GM12878 (cell line): Measurements from ENCODE around the gene EFHD2. TPM values are rescaled to one million over a fixed set of nuclear protein-coding genes. Genes with fewer than 3 reads are reported as not detected.
"Not testable (repeated sequence)": the region's sequence is repeated elsewhere in the genome, so short reads cannot be mapped to it uniquely, and the experiment has no call there.

Experiments used
- ATAC-seq: fragments of 200-7000 bp; cut with Tn5 transposase; 3 replicates; pipeline ENCODE4 v1.9.1; 2020; ENCODE audit warnings: mild to moderate bottlenecking, moderate library complexity
- BruUV-seq: library from RNA; stranded (reverse); fragments of 400-500 nt; replicated peaks from 2 replicates; lab custom pipeline; 2021; lab: Mats Ljungman, UMichigan
- CTCF ChIA-PET: fragments of 300-600 bp; sonication (Branson Sonifier 250); formaldehyde crosslinking; extraction: SDS; loops from one replicate; lab custom pipeline; 2021; ENCODE audit warnings: inconsistent platforms; lab: Yijun Ruan, JAX
- POLR2A ChIA-PET: fragments of 350-600 bp; formaldehyde crosslinking; extraction: SDS; loops from one replicate; lab custom pipeline; 2021; ENCODE audit warnings: inconsistent platforms; lab: Charles Lee
- RAD21 ChIA-PET: fragments of 300-600 bp; sonication (Branson Sonifier 250); formaldehyde crosslinking; loops from one replicate; lab custom pipeline; 2023; ENCODE audit warnings: antibody characterized with exemption; ENCODE audit not compliant: unreplicated experiment; lab: Charles Lee
- SMC1A ChIA-PET: fragments of 300-600 bp; sonication (Branson Sonifier 250); formaldehyde crosslinking; loops from one replicate; lab custom pipeline; 2023; ENCODE audit not compliant: unreplicated experiment, uncharacterized antibody; lab: Charles Lee
- DNase-seq: peaks from one replicate; pipeline ENCODE4 v3.0.0-alpha.2; 2011; ENCODE audit warnings: low read depth, low spot score
- FAIRE-seq: peaks from 3 replicates; lab custom pipeline; 2011; peaks lifted over from hg19 to GRCh38; lab: Jason Lieb, UNC
- H2AFZ ChIP-seq: 2 replicates; pipeline ENCODE4 v1.6.0; 2011; ENCODE audit warnings: low read depth, low read length, control low read depth; ENCODE audit not compliant: control insufficient read depth
- H3K27ac ChIP-seq: 2 replicates; pipeline ENCODE4 v1.5.1; 2011; ENCODE audit warnings: control low read depth; ENCODE audit not compliant: control insufficient read depth, insufficient read depth
- H3K27me3 ChIP-seq, 2 experiments: replicated peaks in 1 of 2; 2 replicates each; pipeline versions ENCODE4 v1.6.0 to v1.6.1; 2011; ENCODE audit warnings: low read length in 1 of 2; ENCODE audit not compliant: control insufficient read depth in 2 of 2, insufficient read depth in 2 of 2
- H3K36me3 ChIP-seq, 2 experiments: 2 replicates each; pipeline ENCODE4 v1.5.1; 2011; ENCODE audit warnings: low read length in 1 of 2; ENCODE audit not compliant: control insufficient read depth in 2 of 2, insufficient read depth in 2 of 2
- H3K4me1 ChIP-seq: 2 replicates; pipeline ENCODE4 v1.6.1; 2011; ENCODE audit warnings: mild to moderate bottlenecking, low read length, moderate library complexity, mixed read lengths; ENCODE audit not compliant: control insufficient read depth, insufficient read depth
- H3K4me2 ChIP-seq: 2 replicates; pipeline ENCODE4 v1.6.0; 2011; ENCODE audit warnings: control low read depth; ENCODE audit not compliant: control insufficient read depth, insufficient read depth
- H3K4me3 ChIP-seq: fragments of 200-600 bp; sonication (generic); 2 replicates; pipeline ENCODE4 v1.5.1; 2016
- H3K79me2 ChIP-seq: 2 replicates; pipeline ENCODE4 v1.6.0; 2011; ENCODE audit warnings: low read length; ENCODE audit not compliant: control insufficient read depth, insufficient read depth
- H3K9ac ChIP-seq: 2 replicates; pipeline ENCODE4 v1.8.0; 2011; ENCODE audit warnings: low read length, control low read depth, mixed read lengths; ENCODE audit not compliant: control insufficient read depth, insufficient read depth
- H3K9me3 ChIP-seq: replicated peaks from 3 replicates; pipeline ENCODE4 v1.5.1; 2011; ENCODE audit warnings: mild to moderate bottlenecking, low read length; ENCODE audit not compliant: control insufficient read depth, insufficient read depth
- H4K20me1 ChIP-seq: 2 replicates; pipeline ENCODE4 v1.6.0; 2011; ENCODE audit not compliant: control insufficient read depth, insufficient read depth
- NR2C1 ChIP-seq: fragments of 450-650 bp; IDR thresholded peaks from 2 replicates; pipeline ENCODE4 v1.6.1; 2017; ENCODE audit warnings: antibody characterized with exemption, mild to moderate bottlenecking, moderate library complexity
- WGBS: methylation state at CpG from one replicate; pipeline ENCODE4 v1.1.6; 2016; ENCODE audit warnings: low lambda C conversion rate; ENCODE audit not compliant: insufficient replicate concordance, insufficient coverage; ENCODE audit errors: missing lambda C conversion rate; 5-methylcytosine and 5-hydroxymethylcytosine counted together
- in situ Hi-C: fragments of 300-500 bp; cut with MboI; formaldehyde crosslinking; loops from 9 replicates; pipeline ENCODE4 v1.14.3; 2018; ENCODE audit warnings: mixed read lengths
- intact Hi-C: fragments of 100-400 bp; cut with micrococcal nuclease; formaldehyde crosslinking; loops from one replicate; pipeline ENCODE4 v1.14.2; 2022; ENCODE audit not compliant: unreplicated experiment
- polyA plus RNA-seq, 11 experiments: library from polyadenylated mRNA; depleted of rRNA in 4 of 11; unstranded in 6 of 11; stranded (reverse) in 5 of 11; fragments of >200 nt; fragmentation: Nextera tagmentation in 4 of 11; fragmentation: Illumina TruSeq in 1 of 11; extraction: Ambion mirVana in 4 of 11; extraction: Trizol in 1 of 11; gene quantifications; 1 replicate in 1 of 11; 2 replicates in 10 of 11; pipeline versions ENCODE4 v1.2.1 to v1.2.3, GENCODE V29; 2011 to 2016; ENCODE audit warnings: inconsistent platforms in 2 of 11, missing spikeins in 2 of 11, low read depth in 1 of 11
- total RNA-seq, 4 experiments: library from RNA; depleted of rRNA in 3 of 4; stranded (reverse); fragments of >200 nt in 3 of 4; fragmentation: Illumina TruSeq in 1 of 4; extraction: Trizol in 1 of 4; gene quantifications; 2 replicates each; pipeline versions ENCODE4 v1.2.1 to v1.2.3, GENCODE V29; 2013 to 2021
- TF ChIP-seq, protein P1 (sequence below): IDR thresholded peaks from 2 replicates; pipeline ENCODE4 v1.6.1; 2011; ENCODE audit warnings: mild to moderate bottlenecking, low read depth, low read length, moderate library complexity; ENCODE audit not compliant: insufficient replicate concordance

The EFHD2 gene
- total and polyA plus RNA-seq, 10 of the 15 experiments (the other 5 are each of a cell fraction or from before 2014, with no cell fraction given), result 4.0 to 114 (median 66.1) TPM

DNA sequence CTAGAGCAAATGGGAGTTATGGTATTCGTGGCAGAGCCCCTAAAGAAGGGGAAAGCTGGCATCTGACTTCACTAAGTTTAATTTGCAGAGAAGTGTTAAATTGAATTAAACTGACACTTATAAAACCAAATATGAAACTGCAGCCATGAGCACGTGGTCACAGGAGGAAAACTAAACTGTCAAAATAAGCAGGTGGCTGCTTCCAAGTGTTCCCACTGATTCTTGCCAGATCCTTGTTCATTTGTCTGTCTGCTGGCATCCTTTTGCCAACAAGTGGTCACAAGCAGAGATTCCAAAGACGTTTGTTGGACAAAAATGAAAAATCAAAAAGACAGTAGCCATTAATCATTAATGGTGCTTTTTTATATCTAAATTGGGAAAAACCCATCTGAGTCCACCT is 59.7 kb downstream of the EFHD2 start:
- H3K79me2 ChIP-seq, result no peaks in the 10 kb centered on the region
- FAIRE-seq (no peak), ATAC-seq (no peak), DNase-seq (no peak)
- no peak overlapping the region for H3K4me3 ChIP-seq
- no peaks in the 10 kb centered on the region for H3K4me1 ChIP-seq
- TF ChIP-seq NR2C1, result no peak
- TF ChIP-seq, protein P1, sequence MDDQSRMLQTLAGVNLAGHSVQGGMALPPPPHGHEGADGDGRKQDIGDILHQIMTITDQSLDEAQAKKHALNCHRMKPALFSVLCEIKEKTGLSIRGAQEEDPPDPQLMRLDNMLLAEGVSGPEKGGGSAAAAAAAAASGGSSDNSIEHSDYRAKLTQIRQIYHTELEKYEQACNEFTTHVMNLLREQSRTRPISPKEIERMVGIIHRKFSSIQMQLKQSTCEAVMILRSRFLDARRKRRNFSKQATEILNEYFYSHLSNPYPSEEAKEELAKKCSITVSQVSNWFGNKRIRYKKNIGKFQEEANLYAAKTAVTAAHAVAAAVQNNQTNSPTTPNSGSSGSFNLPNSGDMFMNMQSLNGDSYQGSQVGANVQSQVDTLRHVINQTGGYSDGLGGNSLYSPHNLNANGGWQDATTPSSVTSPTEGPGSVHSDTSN, result no peak
- no peaks in the 10 kb centered on the region for H3K36me3 ChIP-seq
- BruUV-seq, result no TSS peak
- no peaks in the 10 kb centered on the region for H3K9me3 ChIP-seq
- ChIA-PET SMC1A (no interaction called here), RAD21 (no interaction called here), POLR2A (no interaction called here), CTCF (no interaction called here)
- H3K9ac ChIP-seq, result no peak overlapping the region
- 4% methylated on average over 3 of the region's 3 CpGs for WGBS
- H3K4me2 ChIP-seq, result no peak overlapping the region
- H4K20me1 ChIP-seq, result no peaks in the 10 kb centered on the region
- no peak overlapping the region for H2AFZ ChIP-seq
- no peaks in the 10 kb centered on the region for H3K27me3 ChIP-seq
- no peak overlapping the region for H3K27ac ChIP-seq
- in situ Hi-C loops (no loop called here), intact Hi-C loops (no loop called here)

DNA sequence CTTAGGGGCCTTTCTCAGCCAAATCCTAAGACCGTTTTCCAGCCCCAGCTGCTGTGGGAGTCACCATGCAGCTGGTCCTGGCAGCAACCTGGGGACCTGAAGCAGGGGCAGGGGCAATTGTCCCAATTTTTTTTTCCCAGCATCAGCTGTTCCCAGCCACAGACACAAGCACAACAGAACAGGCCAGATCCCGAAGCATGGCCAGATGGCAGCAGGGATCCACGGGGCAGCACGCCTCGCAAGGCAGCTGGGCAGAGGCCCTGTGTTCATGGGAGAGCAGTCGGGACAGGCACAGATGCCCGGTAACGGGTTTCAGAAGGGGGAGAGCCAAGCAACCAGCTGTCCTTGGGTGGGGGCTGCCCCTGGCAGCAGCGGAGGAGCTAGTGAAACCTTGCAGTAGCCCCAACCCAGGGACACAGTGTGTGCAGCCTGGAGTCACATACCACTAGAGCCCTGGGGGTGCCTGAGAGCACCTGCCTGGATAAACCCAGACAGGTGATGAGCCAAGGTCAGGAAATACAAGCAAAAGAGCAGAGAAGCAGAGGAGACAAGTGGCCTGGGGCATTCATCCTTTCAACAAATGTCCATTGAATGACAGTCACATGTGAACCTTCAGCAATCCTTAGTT is 60.2 kb downstream of the EFHD2 start:
- H3K36me3 ChIP-seq, H3K4me2 ChIP-seq, intact Hi-C loops, H4K20me1 ChIP-seq, in situ Hi-C loops, H3K9ac ChIP-seq, BruUV-seq, H3K79me2 ChIP-seq, H3K4me1 ChIP-seq, H3K27me3 ChIP-seq, H3K9me3 ChIP-seq, ATAC-seq, FAIRE-seq, RAD21 ChIA-PET, H3K4me3 ChIP-seq, DNase-seq, CTCF ChIA-PET, H3K27ac ChIP-seq, H2AFZ ChIP-seq, SMC1A ChIA-PET, POLR2A ChIA-PET: not testable (repeated sequence)
- WGBS, result 27% methylated on average over 9 of the region's 9 CpGs

DNA sequence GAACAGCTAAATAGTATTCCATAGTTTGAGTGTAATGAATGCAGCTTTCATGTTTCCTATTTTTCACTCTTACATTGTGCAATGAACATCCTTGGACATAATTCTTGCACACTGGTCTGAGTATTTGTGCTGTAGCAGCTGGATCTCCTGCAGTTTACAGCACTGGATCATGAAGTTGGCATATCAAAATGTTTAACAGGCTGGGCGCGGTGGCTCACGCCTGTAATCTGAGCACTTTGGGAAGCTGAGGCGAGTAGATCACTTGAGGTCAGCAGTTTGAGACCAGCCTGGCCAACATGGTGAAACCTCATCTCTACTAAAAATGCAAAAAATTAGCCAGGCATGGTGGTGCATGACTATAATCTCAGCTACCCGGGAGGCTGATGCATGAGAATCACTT is 61.4 kb downstream of the EFHD2 start:
- H2AFZ ChIP-seq, H3K36me3 ChIP-seq, intact Hi-C loops, H4K20me1 ChIP-seq, H3K4me1 ChIP-seq, in situ Hi-C loops, H3K4me2 ChIP-seq, RAD21 ChIA-PET, POLR2A ChIA-PET, ATAC-seq, H3K27ac ChIP-seq, FAIRE-seq, H3K79me2 ChIP-seq, H3K4me3 ChIP-seq, H3K9ac ChIP-seq, BruUV-seq, H3K27me3 ChIP-seq, SMC1A ChIA-PET, CTCF ChIA-PET, DNase-seq, H3K9me3 ChIP-seq: not testable (repeated sequence)
- 65% methylated on average over 5 of the region's 5 CpGs for WGBS
